Ovary (tissue), 3 donors: ENCODE measurements around the gene MCFD2.

Experiments used
- CTCF ChIP-seq, 3 donors: fragments of 450-650 bp in 2 of 3; fragments of 200-600 bp in 1 of 3; IDR thresholded peaks; one replicate each; pipeline versions ENCODE4 v1.5.1 to v1.8.0; 2016 to 2022; ENCODE audit warnings: antibody characterized with exemption in 3 of 3, mild to moderate bottlenecking in 1 of 3
- POLR2A ChIP-seq: fragments of 450-650 bp; IDR thresholded peaks from one replicate; pipeline ENCODE4 v1.6.1; 2017; ENCODE audit warnings: antibody characterized with exemption, mild to moderate bottlenecking, moderate library complexity
- donor health status: DM: no; HTN: no; CAD: no.

GRCh38 chr2:46888421-46888952 lies 27.1 kb downstream of the MCFD2 start:
- TF ChIP-seq POLR2A (no peak), CTCF (IDR thresholded peaks at IDR 0.05) (no peak)
